IMR-90 (cell line): ENCODE measurements around the gene ANKRD55. TPM values are rescaled to one million over a fixed set of nuclear protein-coding genes. Genes with fewer than 3 reads are reported as not detected.
A peak's percentile ranks its signal among the peaks of the same experiment; 100 is the strongest.
"Not testable (repeated sequence)": the region's sequence is repeated elsewhere in the genome, so short reads cannot be mapped to it uniquely, and the experiment has no call there.

Experiments used
- ATAC-seq: fragments of 200-7000 bp; cut with Tn5 transposase; 2 replicates; pipeline ENCODE4 v1.9.1; 2020; ENCODE audit warnings: low read depth, mild to moderate bottlenecking, moderate library complexity
- BruUV-seq: library from RNA; stranded (reverse); fragments of 400-500 nt; replicated peaks from 2 replicates; lab custom pipeline; 2021; lab: Mats Ljungman, UMichigan
- CTCF ChIA-PET: fragments of 300-600 bp; formaldehyde crosslinking; extraction: SDS; loops from one replicate; lab custom pipeline; 2021; ENCODE audit warnings: antibody characterized with exemption; lab: Yijun Ruan, JAX
- POLR2A ChIA-PET: fragments of 300-600 bp; sonication (Branson Sonifier 250); formaldehyde crosslinking; loops from one replicate; lab custom pipeline; 2022; ENCODE audit warnings: antibody characterized with exemption; ENCODE audit not compliant: unreplicated experiment; lab: Charles Lee
- DNase-seq: peaks from one replicate; pipeline ENCODE4 v3.0.0; 2013
- H2AFZ ChIP-seq: replicated peaks from 2 replicates; pipeline ENCODE3; 2013; ENCODE audit warnings: low read length, mild to moderate bottlenecking; ENCODE audit not compliant: poor library complexity
- H2AK5ac ChIP-seq: 2 replicates; pipeline ENCODE4 v1.6.1; 2013; ENCODE audit warnings: low read depth, low read length, inconsistent platforms
- H2AK9ac ChIP-seq: replicated peaks from 2 replicates; pipeline ENCODE3; 2013; ENCODE audit warnings: mild to moderate bottlenecking, low read depth, low read length, moderate library complexity; ENCODE audit not compliant: poor library complexity
- H2BK120ac ChIP-seq: 2 replicates; pipeline ENCODE4 v1.6.1; 2013; ENCODE audit warnings: low read depth, low read length, inconsistent platforms
- H2BK15ac ChIP-seq: 3 replicates; pipeline ENCODE4 v1.6.1; 2013; ENCODE audit warnings: low read depth, low read length, inconsistent platforms
- H2BK20ac ChIP-seq: 2 replicates; pipeline ENCODE4 v1.6.1; 2013; ENCODE audit warnings: low read depth, mild to moderate bottlenecking, inconsistent platforms, low read length, moderate library complexity
- H2BK5ac ChIP-seq: 2 replicates; pipeline ENCODE4 v1.6.1; 2013; ENCODE audit warnings: mild to moderate bottlenecking, low read depth, low read length, inconsistent platforms; ENCODE audit not compliant: poor library complexity, severe bottlenecking
- H3K14ac ChIP-seq: replicated peaks from 2 replicates; pipeline ENCODE4 v1.6.1; 2013; ENCODE audit warnings: low read depth, low read length, inconsistent platforms
- H3K18ac ChIP-seq: 2 replicates; pipeline ENCODE4 v1.6.1; 2013; ENCODE audit warnings: low read depth, low read length, control low read depth
- H3K23ac ChIP-seq: 2 replicates; pipeline ENCODE4 v1.6.1; 2013; ENCODE audit warnings: low read depth, low read length, inconsistent platforms
- H3K27ac ChIP-seq: 2 replicates; pipeline ENCODE4 v1.5.1; 2013; ENCODE audit warnings: mild to moderate bottlenecking, control low read depth, low read length; ENCODE audit not compliant: insufficient read depth
- H3K27me3 ChIP-seq: 2 replicates; pipeline ENCODE4 v1.6.1; 2013; ENCODE audit warnings: low read length; ENCODE audit not compliant: control insufficient read depth, insufficient read depth
- H3K36me3 ChIP-seq: 2 replicates; pipeline ENCODE4 v1.6.1; 2013; ENCODE audit warnings: low read length, mixed read lengths; ENCODE audit not compliant: control insufficient read depth, insufficient read depth
- H3K4ac ChIP-seq: 2 replicates; pipeline ENCODE4 v1.6.1; 2013; ENCODE audit warnings: low read depth, low read length, inconsistent platforms
- H3K4me1 ChIP-seq: 2 replicates; pipeline ENCODE4 v1.6.1; 2013; ENCODE audit warnings: low read length, mixed read lengths; ENCODE audit not compliant: control insufficient read depth, insufficient read depth
- H3K4me2 ChIP-seq: 2 replicates; pipeline ENCODE4 v1.6.1; 2013; ENCODE audit warnings: low read depth, mild to moderate bottlenecking, control low read depth, low read length, moderate library complexity
- H3K4me3 ChIP-seq: 2 replicates; pipeline ENCODE4 v1.5.1; 2013; ENCODE audit warnings: low read depth, mild to moderate bottlenecking, control low read depth, low read length, moderate library complexity; ENCODE audit not compliant: insufficient read depth
- H3K56ac ChIP-seq: 2 replicates; pipeline ENCODE4 v1.6.1; 2013; ENCODE audit warnings: low read length, inconsistent platforms; ENCODE audit not compliant: insufficient read depth; ENCODE audit errors: extremely low read depth
- H3K79me1 ChIP-seq, 2 experiments: 2 replicates each; pipeline ENCODE4 v1.6.1; 2013; ENCODE audit warnings: low read length in 2 of 2, inconsistent platforms in 1 of 2, low read depth in 1 of 2
- H3K9ac ChIP-seq: 2 replicates; pipeline ENCODE4 v1.6.1; 2013; ENCODE audit warnings: low read depth, low read length, control low read depth
- H3K9me1 ChIP-seq: 2 replicates; pipeline ENCODE4 v1.6.1; 2013; ENCODE audit warnings: low read length, inconsistent platforms; ENCODE audit not compliant: insufficient read depth
- H3K9me3 ChIP-seq: 2 replicates; pipeline ENCODE4 v1.6.1; 2013; ENCODE audit warnings: low read length; ENCODE audit not compliant: control insufficient read depth, insufficient read depth
- H4K20me1 ChIP-seq: 2 replicates; pipeline ENCODE4 v1.6.1; 2013; ENCODE audit warnings: low read length, inconsistent platforms; ENCODE audit not compliant: insufficient read depth
- H4K5ac ChIP-seq: 2 replicates; pipeline ENCODE4 v1.6.1; 2013; ENCODE audit warnings: mild to moderate bottlenecking, low read depth, low read length, control low read depth
- H4K8ac ChIP-seq, 2 experiments: 2 replicates each; pipeline ENCODE4 v1.6.1; 2013; ENCODE audit warnings: low read depth in 2 of 2, low read length in 2 of 2, control low read depth in 1 of 2, inconsistent platforms in 1 of 2
- H4K91ac ChIP-seq: 2 replicates; pipeline ENCODE4 v1.6.1; 2013; ENCODE audit warnings: low read depth, low read length, inconsistent platforms; ENCODE audit not compliant: insufficient read depth
- POLR2A ChIP-seq: IDR thresholded peaks from 2 replicates; pipeline ENCODE4 v1.6.1; 2012; ENCODE audit warnings: mild to moderate bottlenecking, low read depth, low read length
- RAD21 ChIP-seq: IDR thresholded peaks from 2 replicates; pipeline ENCODE4 v1.6.1; 2012; ENCODE audit warnings: low read length, improper control_type of control experiment
- SMC3 ChIP-seq: fragments of 150-350 bp; IDR thresholded peaks from 2 replicates; pipeline ENCODE4 v1.6.1; 2016; ENCODE audit warnings: low read depth, mild to moderate bottlenecking, antibody characterized with exemption, low read length, moderate library complexity
- WGBS, 2 experiments: methylation state at CpG; one replicate each; pipeline versions ENCODE4 v1.1.5 to v1.1.7; 2013; ENCODE audit warnings: missing lambda C conversion rate in 2 of 2; ENCODE audit not compliant: insufficient read length in 1 of 2; ENCODE audit errors: extremely low coverage in 2 of 2; 5-methylcytosine and 5-hydroxymethylcytosine counted together
- dilution Hi-C: fragments of 300-500 bp; cut with HindIII; formaldehyde crosslinking; loops from one replicate; pipeline ENCODE4 v1.14.3; 2018; ENCODE audit warnings: low sequenced_read_pairs; ENCODE audit not compliant: unreplicated experiment
- in situ Hi-C: fragments of 300-500 bp; cut with MboI; formaldehyde crosslinking; loops from 3 replicates; pipeline ENCODE4 v1.14.3; 2019; ENCODE audit warnings: low sequenced_read_pairs, inconsistent platforms, mixed read lengths
- intact Hi-C: fragments of 100-400 bp; cut with micrococcal nuclease; formaldehyde crosslinking; loops from 2 replicates; pipeline ENCODE4 v1.10.0; 2022
- polyA plus RNA-seq, 3 experiments: library from polyadenylated mRNA; depleted of rRNA; stranded (reverse); fragments of >200 nt; gene quantifications; 2 replicates each; pipeline ENCODE4 v1.2.3, GENCODE V29; 2012; ENCODE audit warnings: low replicate concordance in 1 of 3
- total RNA-seq: library from RNA; depleted of rRNA; stranded (reverse); fragments of >200 nt; gene quantifications from 2 replicates; pipeline ENCODE4 v1.2.3, GENCODE V29; 2012
- TF ChIP-seq, protein P1 (sequence below): conservative IDR thresholded peaks from 2 replicates; pipeline ENCODE4 v1.5.1; 2012; ENCODE audit warnings: mild to moderate bottlenecking, low read depth, low read length, improper control_type of control experiment

The ANKRD55 gene
- total and polyA plus RNA-seq, 2 of the 4 experiments (the other 2 are of a cell fraction) = not detected

DNA sequence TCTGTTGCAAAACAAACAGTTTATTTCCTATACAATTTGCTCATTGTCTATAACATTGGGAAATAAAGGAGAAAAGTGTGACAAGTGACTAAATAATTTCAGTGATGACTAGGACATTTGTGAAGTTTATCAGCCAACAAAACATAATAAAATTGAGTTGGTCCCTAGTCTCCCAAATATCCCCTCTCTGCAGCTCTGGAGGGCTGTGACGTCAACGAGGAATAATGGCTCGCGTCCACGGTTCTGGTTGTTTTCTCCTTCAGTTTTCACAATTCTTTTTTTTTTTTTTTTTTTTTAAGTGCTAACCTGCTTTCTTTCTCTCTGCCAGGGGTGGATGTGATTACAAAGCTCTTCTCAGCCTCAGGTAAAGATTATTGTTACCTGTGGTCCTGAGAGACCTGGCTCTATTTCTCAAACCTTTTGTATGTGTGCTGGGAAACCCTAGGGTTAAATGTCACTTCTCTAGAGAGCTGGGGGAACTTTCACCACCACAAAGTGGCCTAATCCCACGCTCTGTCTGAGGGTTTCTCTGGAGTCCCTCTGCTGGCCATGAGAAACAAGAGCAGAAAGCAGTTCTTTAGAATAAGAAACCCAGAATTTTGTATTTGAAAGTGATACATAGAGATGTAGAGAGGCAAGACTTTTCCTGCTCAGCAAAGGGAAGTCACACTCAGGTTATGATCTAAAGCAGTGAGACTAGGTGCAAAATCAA, 36.2 kb upstream of the ANKRD55 start:
- Histone ChIP-seq H2AK5ac (peak overlapping the region; percentile 30; the same call in 1 of the 2 replicates), H3K4me1 (peaks cover 11% of the 10 kb centered on the region), H4K91ac (peak overlapping the region; percentile 56), H3K23ac (no peak overlapping the region; the same call in 1 of the 2 replicates), H3K4me3 (no peak overlapping the region), H3K79me1 (0 out of 4 replicates have a peak, but pooled peaks cover 0 to 6% of the 10 kb centered on the region in 2 experiments), H3K18ac (no peak overlapping the region), H3K4me2 (no peak overlapping the region), H2BK5ac (no peak overlapping the region), H3K27me3 (no peaks in the 10 kb centered on the region), H4K5ac (no peak overlapping the region; the same call in 1 of the 2 replicates), H2AK9ac (no peak overlapping the region), H4K8ac (peak overlapping the region in 1 of 2 experiments; percentile 63; a peak in 1 of 4 replicates), H3K36me3 (no peaks in the 10 kb centered on the region), H3K27ac (peak overlapping the region; percentile 45; the same call in 1 of the 2 replicates), H3K9me3 (no peaks in the 10 kb centered on the region), H3K4ac (peak overlapping the region; percentile 83), H3K9ac (no peak overlapping the region), H3K9me1 (peaks cover 5% of the 10 kb centered on the region; the same call in 1 of the 2 replicates), H2AFZ (no peak overlapping the region), H3K56ac (peak overlapping the region; percentile 58; the same call in 1 of the 2 replicates), H2BK15ac (peak overlapping the region; percentile 80; the same call in 2 of the 3 replicates), H3K14ac (no peak overlapping the region), H2BK120ac (peak overlapping the region; percentile 84), H4K20me1 (no peaks in the 10 kb centered on the region), H2BK20ac (peak overlapping the region; percentile 83)
- WGBS, 2 experiments = no CpG with 5 or more reads among the region's 6 CpGs
- POLR2A ChIA-PET = interaction anchor here (0.6 kb wide), 2 partner anchors 280 to 333 kb away, joined by 9 to 29 read pairs; no protein-coding TSS in a partner anchor
- in situ Hi-C loops = loop anchor here (25.0 kb wide), 1 partner anchor 943 kb away; no protein-coding TSS in a partner anchor
- no TSS peak for BruUV-seq
- DNase-seq = peak; percentile 75
- TF ChIP-seq, protein P1, sequence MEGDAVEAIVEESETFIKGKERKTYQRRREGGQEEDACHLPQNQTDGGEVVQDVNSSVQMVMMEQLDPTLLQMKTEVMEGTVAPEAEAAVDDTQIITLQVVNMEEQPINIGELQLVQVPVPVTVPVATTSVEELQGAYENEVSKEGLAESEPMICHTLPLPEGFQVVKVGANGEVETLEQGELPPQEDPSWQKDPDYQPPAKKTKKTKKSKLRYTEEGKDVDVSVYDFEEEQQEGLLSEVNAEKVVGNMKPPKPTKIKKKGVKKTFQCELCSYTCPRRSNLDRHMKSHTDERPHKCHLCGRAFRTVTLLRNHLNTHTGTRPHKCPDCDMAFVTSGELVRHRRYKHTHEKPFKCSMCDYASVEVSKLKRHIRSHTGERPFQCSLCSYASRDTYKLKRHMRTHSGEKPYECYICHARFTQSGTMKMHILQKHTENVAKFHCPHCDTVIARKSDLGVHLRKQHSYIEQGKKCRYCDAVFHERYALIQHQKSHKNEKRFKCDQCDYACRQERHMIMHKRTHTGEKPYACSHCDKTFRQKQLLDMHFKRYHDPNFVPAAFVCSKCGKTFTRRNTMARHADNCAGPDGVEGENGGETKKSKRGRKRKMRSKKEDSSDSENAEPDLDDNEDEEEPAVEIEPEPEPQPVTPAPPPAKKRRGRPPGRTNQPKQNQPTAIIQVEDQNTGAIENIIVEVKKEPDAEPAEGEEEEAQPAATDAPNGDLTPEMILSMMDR = peak; percentile 75
- TF ChIP-seq SMC3 (peak; percentile 84), POLR2A (no peak), RAD21 (peak; percentile 70)
- peak; percentile 55 for ATAC-seq
- intact Hi-C loops = loop anchor here (1.0 kb wide), 1 partner anchor 333 kb away; no protein-coding TSS in a partner anchor
- CTCF ChIA-PET = interaction anchor here (0.7 to 4.0 kb wide), 4 partner anchors 51 to 572 kb away, joined by 3 to 46 read pairs (median 4); no protein-coding TSS in a partner anchor
- dilution Hi-C loops = no loop called here

DNA sequence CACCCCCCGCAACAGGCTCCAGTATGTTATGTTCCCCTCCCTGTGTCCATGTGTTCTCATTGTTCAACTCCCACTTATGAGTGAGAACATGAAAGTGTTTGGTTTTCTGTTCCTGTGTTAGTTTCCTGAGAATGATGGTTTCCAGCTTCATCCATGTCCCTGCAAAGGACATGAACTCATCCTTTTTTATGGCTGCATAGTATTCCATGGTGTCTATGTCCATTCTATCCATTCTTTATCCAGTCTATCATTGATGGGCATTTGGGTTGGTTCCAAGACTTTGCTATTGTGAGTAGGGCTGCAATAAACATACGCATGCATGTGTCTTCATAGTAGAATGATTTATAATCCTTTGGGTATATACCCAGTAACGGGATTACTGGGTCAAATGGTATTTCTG, 35.6 kb upstream of the ANKRD55 start:
- H3K27me3 ChIP-seq, H4K91ac ChIP-seq, H4K20me1 ChIP-seq, H2AFZ ChIP-seq, H3K9me1 ChIP-seq, ATAC-seq, dilution Hi-C loops, H2BK120ac ChIP-seq, H2AK5ac ChIP-seq, H3K18ac ChIP-seq, H2AK9ac ChIP-seq, H3K9me3 ChIP-seq, H3K4ac ChIP-seq, H2BK20ac ChIP-seq, H3K4me3 ChIP-seq, H3K79me1 ChIP-seq, H3K23ac ChIP-seq, H4K8ac ChIP-seq, H4K5ac ChIP-seq, POLR2A ChIA-PET, H3K27ac ChIP-seq, H3K9ac ChIP-seq, H2BK15ac ChIP-seq, H3K4me2 ChIP-seq, BruUV-seq, DNase-seq, H2BK5ac ChIP-seq, H3K36me3 ChIP-seq, H3K56ac ChIP-seq, H3K14ac ChIP-seq: not testable (repeated sequence)
- intact Hi-C loops = loop anchor here (1.0 kb wide), 1 partner anchor 332 kb away; no protein-coding TSS in a partner anchor
- peaks cover 11% of the 10 kb centered on the region for H3K4me1 ChIP-seq
- WGBS, 2 experiments = no CpG with 5 or more reads among the region's 3 CpGs
- in situ Hi-C loops = loop anchor here (25.0 kb wide), 1 partner anchor 944 kb away; no protein-coding TSS in a partner anchor
- CTCF ChIA-PET = interaction anchor here (0.7 to 4.0 kb wide), 3 partner anchors 52 to 573 kb away, joined by 3 to 46 read pairs (median 4); no protein-coding TSS in a partner anchor
